Amniotic stem cell (primary cell): ENCODE measurements around the gene SAP25.

Experiments used
- DNase-seq: peaks from one replicate; lab custom pipeline; 2025; lab: John Stamatoyannopoulos, UW

Gene SAP25

GRCh38 chr7:100573691-100574361 lies at the start of gene SAP25:
SAP25 (minus strand) TSS chr7:100573900; CDS start chr7:100573742, 158 bp downstream.
- DNase-seq: no peak

- DNase-seq: no peak
Measured at GRCh38 chr7:100621554-100621953, 47.9 kb upstream of the SAP25 start.

- no peak for DNase-seq
Measured at GRCh38 chr7:100620804-100621203, 47.1 kb upstream of the SAP25 start.

- DNase-seq: no peak
Measured at GRCh38 chr7:100620239-100620638, 46.5 kb upstream of the SAP25 start.

DNA sequence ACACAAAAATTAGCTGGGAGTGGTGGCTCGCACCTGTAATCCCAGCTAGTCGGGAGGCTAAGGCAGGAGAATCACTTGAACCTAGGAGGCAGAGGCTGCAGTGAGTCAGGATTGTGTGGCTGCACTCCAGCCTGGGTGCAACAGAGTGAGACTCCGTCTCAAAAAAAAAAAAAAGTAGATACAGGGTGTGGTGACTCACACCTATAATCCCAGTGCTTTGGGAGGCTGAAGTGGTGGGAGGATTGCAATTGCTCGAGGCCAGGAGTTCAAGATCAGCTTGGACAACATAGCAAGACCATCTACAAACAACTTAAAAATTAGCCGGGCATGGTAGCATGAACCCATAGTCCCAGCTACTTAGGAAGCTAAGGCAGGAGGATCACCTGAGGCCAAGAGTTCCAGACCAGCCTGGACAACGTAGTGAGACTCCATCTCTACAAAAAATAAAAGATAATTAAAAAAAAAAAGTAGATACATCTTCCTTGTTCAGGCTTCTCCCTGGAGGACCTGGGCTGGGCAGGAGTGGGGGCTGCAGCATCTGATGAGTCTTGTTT lies 40.7 kb upstream of the SAP25 start:
- DNase-seq: no peak

DNA sequence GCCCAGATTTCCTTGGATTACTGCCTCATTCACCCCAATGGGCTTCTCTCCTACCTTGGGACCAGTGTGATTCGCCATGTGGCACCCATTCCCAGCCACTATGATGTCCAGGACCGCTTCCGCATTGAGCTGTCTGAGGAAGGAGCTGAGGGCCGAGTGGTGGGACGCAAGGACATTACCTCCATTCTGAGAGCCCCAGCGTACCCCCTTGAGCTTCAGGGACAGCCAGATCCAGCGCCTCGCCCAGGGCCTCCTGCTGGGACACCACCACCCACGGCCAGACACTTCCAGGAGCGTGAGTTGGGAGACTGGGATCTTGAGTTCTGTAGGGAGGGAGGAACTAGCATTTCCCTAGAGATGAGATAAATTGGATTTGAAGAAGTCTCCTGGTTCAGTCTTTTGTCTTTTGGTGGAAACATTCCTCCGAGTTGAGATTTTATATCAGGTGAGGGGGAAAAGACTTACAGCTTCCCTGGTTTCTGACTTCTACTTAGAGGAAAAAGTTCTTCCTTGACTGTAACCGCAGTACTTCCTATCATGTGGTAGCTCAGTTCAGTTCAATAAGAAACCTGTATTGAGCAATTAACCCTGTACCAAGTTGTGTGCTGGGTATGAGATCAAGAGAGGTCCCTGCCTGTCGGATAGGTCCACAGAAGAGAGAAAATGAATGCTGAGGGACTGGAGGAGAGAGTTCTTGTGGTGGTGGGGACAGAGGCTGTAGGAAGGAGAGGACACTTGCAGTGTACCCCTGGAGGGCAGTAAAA lies 39.9 kb upstream of the SAP25 start:
- DNase-seq: no peak

DNA sequence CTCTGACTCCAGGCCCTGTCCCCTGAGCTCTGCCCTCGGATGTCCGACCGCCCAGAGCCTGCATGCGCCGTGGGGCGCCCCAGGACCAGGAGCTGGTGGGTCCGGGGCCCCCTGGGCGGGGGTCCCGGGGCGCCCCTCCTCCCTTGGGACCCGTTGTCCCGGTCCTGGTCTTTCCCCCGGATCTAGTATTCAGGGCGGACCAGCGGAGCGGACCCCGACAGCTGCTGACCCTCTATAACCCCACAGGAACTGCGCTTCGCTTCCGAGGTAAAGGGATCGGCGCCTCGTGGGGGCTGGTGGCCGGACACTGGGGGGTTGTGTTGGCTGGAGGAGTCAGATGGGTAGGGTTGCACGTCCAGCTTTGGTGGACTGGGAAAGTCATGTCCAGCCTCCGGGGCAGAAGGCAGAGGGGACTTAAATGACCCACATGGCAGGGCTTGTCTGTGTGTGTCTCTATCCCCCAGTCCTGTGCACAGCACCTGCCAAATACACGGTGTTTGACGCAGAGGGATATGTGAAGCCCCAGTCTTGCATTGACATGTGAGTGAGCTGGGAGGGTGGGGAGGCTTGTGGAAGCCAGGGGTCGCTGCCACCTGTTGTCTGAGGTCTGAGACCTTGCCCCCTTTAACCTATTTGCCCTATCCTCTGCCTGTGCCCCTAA lies 39.2 kb upstream of the SAP25 start:
- no peak for DNase-seq

DNA sequence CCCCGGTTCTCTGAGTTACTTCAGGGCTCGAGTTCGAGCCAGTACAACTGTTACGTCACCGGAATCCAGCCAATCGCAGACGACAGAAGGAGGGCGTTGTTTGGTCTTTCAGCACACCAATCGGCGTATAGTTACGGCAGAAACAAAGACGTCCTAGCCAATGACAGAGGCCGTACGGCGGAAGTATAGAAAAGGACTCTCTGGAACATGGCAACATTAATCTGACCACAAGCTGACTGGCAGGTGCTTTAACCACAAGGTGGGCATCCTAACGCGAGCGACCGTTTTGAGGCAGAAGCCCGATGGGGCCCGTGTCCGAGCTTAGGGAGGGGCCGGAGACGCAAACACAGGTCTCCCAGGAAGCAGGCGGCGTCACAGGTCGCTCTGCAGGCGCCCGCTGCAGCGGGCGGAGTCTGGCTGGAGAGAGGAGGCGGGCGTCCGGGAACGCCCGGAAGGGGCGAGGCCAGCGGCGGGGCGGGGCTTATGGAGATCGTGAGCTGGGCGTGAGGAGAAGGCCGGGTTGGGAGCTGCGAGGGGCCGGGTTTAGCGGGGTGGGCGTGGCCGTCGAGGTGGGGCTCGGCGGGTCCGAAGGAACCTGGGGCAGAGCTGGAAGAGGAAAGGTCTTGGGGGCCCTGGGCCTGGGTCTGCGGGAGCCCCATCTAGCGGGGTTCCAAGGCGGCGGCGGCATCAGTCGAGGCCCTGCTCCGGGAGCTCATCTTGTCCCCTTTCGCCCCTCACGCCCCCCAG lies 38.5 kb upstream of the SAP25 start, which contains the start of gene MOSPD3:
Gene MOSPD3 (plus strand): TSS at position 558 of the 747 bp plus-strand sequence. CDS start 252 bp downstream, outside the sequence.
- DNase-seq: peak; percentile 99

GRCh38 chr7:100609958-100610357 lies 36.3 kb upstream of the SAP25 start:
- no peak for DNase-seq

GRCh38 chr7:100607111-100607510 lies 33.4 kb upstream of the SAP25 start:
- no peak for DNase-seq

DNA sequence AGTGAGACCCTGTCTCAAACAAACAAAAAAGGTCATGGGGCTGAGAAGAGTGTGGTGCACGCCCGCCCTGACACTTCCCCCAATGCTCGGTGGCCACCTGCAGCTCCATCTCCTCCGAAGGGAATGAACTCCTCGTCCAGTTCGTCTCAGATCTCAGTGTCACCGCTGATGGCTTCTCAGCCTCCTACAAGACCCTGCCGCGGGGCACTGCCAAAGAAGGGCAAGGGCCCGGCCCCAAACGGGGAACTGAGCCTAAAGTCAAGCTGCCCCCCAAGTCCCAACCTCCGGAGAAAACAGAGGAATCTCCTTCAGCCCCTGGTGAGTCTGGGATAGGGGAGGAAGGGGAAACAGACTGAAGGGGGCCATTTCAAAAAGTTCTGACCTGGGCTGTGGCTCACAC lies 32.6 kb upstream of the SAP25 start:
- no peak for DNase-seq

DNA sequence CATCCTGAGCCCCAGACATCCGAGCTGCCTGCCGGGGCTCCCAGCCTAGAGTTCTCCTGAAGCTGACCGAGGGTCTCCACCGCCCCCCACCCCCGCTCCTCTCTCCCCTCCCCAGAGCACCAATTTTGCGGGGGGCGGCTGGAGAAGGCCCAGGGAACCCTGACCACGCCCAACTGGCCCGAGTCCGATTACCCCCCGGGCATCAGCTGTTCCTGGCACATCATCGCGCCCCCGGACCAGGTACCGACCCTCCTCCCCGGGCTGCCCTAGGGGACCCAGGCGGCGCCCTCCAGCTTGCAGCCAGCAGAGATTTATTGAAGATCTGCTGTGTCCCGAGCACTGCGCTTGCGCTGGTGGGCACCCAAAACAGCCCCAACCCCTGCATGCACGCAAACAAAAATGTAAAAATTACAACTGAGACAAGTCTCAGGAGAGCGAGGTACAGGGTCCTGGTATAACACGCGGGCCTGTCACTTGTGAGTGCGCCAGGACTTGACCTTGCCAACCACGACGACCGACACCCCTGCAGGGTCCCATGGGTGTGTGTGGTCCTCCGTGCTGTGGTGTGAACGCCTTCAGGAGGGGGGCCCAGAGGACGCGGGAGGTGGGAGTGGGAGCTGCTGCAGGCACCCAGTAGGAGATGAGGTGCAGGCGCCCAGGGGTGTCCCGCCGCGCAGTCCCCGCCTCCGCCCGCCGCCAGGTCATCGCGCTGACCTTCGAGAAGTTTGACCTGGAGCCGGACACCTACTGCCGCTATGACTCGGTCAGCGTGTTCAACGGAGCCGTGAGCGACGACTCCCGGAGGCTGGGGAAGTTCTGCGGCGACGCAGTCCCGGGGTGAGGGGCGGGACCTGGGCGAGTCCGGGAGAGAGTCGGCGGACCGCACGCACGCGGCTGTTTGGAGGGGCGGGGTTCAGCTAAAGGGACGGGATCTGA lies 31.5 kb upstream of the SAP25 start:
- no peak for DNase-seq

DNA sequence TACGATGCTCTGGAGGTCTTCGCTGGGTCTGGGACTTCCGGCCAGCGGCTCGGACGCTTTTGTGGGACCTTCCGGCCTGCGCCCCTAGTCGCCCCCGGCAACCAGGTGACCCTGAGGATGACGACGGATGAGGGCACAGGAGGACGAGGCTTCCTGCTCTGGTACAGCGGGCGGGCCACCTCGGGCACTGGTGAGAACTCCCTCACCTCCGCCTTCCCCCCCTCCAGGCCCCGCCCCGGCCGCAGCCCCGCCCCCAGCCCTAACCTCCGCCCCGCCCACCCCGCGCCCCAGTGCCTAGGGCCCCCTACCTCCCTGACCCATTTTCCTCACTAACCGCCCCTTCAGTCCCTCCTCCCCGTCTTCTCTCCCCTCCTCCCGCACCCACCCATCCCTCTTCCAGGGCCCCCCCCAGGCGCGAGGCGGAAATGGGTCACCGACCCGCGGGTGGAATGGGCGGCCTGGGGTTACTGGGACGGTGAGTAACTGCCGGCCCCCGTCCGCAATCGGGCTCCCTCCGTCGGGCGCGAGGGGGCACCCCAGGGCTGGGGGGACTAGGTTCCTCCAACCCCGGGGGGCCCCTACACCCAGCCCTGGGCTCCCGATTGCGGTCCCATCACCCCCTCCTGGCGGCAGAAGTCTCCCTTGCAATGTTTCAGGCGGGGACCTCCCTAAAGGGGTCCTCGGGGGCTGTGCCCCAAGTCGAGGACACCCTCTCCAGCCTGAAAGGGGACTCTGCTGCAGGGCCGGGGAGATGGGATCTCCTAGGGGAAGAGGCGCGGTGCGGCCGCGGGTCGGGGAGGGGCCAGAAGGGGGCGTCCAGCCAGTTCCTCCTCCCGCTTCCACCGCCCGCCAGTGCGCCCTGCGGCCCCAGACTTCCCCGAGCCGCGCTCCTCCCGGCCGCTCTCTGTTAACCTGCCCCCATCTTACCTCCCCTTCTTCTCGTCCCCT lies 30.6 kb upstream of the SAP25 start:
- DNase-seq: no peak

DNA sequence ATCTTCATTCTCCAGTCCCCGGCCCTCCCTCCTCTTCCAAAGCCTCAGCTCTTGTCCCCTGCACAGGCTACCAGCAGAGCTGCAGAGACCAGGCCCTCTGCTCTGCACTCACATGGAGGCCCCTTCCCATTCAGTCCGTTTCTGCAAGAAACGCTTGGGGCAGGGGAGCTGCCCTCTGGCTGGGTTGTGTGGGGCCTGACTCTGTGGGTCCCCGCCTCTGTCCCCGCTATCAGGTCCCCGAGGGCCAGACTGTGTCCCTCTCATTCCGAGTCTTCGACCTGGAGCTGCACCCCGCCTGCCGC lies 30.0 kb upstream of the SAP25 start:
- DNase-seq: no peak

- peak; percentile 58 for DNase-seq
Measured at GRCh38 chr7:100602889-100603725, 29.4 kb upstream of the SAP25 start.

- no peak for DNase-seq
Measured at GRCh38 chr7:100600730-100601038, 27.0 kb upstream of the SAP25 start.

DNA sequence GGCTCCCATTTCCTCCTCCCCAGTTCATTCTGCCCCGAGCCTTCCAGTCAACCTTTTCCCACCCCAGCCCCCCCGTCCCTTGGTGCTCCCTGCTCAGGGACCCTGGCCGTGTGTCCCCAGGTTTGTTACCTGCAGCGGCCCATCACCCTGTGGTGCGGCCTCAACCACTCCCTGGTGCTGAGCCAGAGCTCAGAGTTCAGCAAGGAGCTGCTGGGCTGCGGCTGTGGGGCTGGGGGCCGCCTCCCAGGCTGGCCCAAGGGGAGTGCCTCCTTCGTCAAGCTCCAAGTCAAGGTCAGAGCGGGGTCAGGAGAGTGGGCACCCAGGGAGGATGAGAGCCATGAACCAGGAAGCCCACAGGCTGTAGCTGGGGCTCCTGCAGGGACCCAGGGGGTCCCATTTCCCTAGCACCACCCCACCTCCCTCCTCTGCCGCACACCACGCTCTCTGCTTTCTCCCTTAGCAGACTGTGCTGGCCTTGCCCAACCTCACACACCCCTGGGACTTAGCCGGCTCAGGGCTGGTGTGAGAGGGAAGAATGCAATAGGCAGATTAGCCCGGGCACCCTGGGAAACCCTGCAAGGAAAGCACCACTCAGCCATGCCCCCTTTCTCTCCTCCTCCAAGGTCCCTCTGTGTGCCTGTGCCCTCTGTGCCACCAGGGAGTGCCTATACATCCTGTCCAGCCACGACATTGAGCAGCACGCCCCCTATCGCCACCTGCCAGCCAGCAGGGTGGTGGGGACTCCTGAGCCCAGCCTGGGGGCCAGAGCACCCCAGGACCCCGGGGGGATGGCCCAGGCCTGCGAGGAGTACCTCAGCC lies 26.4 kb upstream of the SAP25 start:
- no peak for DNase-seq

DNA sequence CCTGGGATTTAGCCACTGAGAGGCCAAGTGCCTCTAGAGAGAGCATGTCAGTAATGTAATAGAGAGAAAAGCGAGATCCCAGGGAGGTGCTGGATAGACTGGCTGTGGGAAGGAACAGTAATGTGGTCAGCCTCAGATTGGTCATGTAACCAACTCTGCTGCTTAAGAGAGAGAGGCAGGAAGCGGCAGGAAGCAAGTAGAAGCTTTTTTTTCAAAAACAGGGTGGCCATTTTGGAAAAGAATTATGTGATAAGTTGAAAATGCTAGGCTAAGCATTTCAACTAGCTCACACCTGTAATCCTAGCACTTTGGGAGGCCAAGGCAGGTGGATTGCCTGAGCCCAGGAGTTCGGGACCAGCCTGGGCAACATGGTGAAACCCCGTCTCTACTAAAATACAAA lies 24.7 kb upstream of the SAP25 start:
- DNase-seq: no peak
